IMR-90 (cell line): Measurements from ENCODE around the gene SEC14L1. TPM values are rescaled to one million over a fixed set of nuclear protein-coding genes. Genes with fewer than 3 reads are reported as not detected.

ENCODE experiments used
- ATAC-seq: fragments of 200-7000 bp; cut with Tn5 transposase; 2 replicates; pipeline ENCODE4 v1.9.1; 2020; ENCODE audit warnings: low read depth, mild to moderate bottlenecking, moderate library complexity
- BruUV-seq: library from RNA; stranded (reverse); fragments of 400-500 nt; replicated peaks from 2 replicates; lab custom pipeline; 2021; lab: Mats Ljungman, UMichigan
- CTCF ChIA-PET: fragments of 300-600 bp; formaldehyde crosslinking; extraction: SDS; loops from one replicate; lab custom pipeline; 2021; ENCODE audit warnings: antibody characterized with exemption; lab: Yijun Ruan, JAX
- POLR2A ChIA-PET: fragments of 300-600 bp; sonication (Branson Sonifier 250); formaldehyde crosslinking; loops from one replicate; lab custom pipeline; 2022; ENCODE audit warnings: antibody characterized with exemption; ENCODE audit not compliant: unreplicated experiment; lab: Charles Lee
- DNase-seq: peaks from one replicate; pipeline ENCODE4 v3.0.0; 2013
- H2AFZ ChIP-seq: replicated peaks from 2 replicates; pipeline ENCODE3; 2013; ENCODE audit warnings: low read length, mild to moderate bottlenecking; ENCODE audit not compliant: poor library complexity
- H2AK5ac ChIP-seq: 2 replicates; pipeline ENCODE4 v1.6.1; 2013; ENCODE audit warnings: low read depth, low read length, inconsistent platforms
- H2AK9ac ChIP-seq: replicated peaks from 2 replicates; pipeline ENCODE3; 2013; ENCODE audit warnings: mild to moderate bottlenecking, low read depth, low read length, moderate library complexity; ENCODE audit not compliant: poor library complexity
- H2BK120ac ChIP-seq: 2 replicates; pipeline ENCODE4 v1.6.1; 2013; ENCODE audit warnings: low read depth, low read length, inconsistent platforms
- H2BK15ac ChIP-seq: 3 replicates; pipeline ENCODE4 v1.6.1; 2013; ENCODE audit warnings: low read depth, low read length, inconsistent platforms
- H2BK20ac ChIP-seq: 2 replicates; pipeline ENCODE4 v1.6.1; 2013; ENCODE audit warnings: low read depth, mild to moderate bottlenecking, inconsistent platforms, low read length, moderate library complexity
- H2BK5ac ChIP-seq: 2 replicates; pipeline ENCODE4 v1.6.1; 2013; ENCODE audit warnings: mild to moderate bottlenecking, low read depth, low read length, inconsistent platforms; ENCODE audit not compliant: poor library complexity, severe bottlenecking
- H3K14ac ChIP-seq: replicated peaks from 2 replicates; pipeline ENCODE4 v1.6.1; 2013; ENCODE audit warnings: low read depth, low read length, inconsistent platforms
- H3K18ac ChIP-seq: 2 replicates; pipeline ENCODE4 v1.6.1; 2013; ENCODE audit warnings: low read depth, low read length, control low read depth
- H3K23ac ChIP-seq: 2 replicates; pipeline ENCODE4 v1.6.1; 2013; ENCODE audit warnings: low read depth, low read length, inconsistent platforms
- H3K27ac ChIP-seq: 2 replicates; pipeline ENCODE4 v1.5.1; 2013; ENCODE audit warnings: mild to moderate bottlenecking, control low read depth, low read length; ENCODE audit not compliant: insufficient read depth
- H3K27me3 ChIP-seq: 2 replicates; pipeline ENCODE4 v1.6.1; 2013; ENCODE audit warnings: low read length; ENCODE audit not compliant: control insufficient read depth, insufficient read depth
- H3K36me3 ChIP-seq: 2 replicates; pipeline ENCODE4 v1.6.1; 2013; ENCODE audit warnings: low read length, mixed read lengths; ENCODE audit not compliant: control insufficient read depth, insufficient read depth
- H3K4ac ChIP-seq: 2 replicates; pipeline ENCODE4 v1.6.1; 2013; ENCODE audit warnings: low read depth, low read length, inconsistent platforms
- H3K4me1 ChIP-seq: 2 replicates; pipeline ENCODE4 v1.6.1; 2013; ENCODE audit warnings: low read length, mixed read lengths; ENCODE audit not compliant: control insufficient read depth, insufficient read depth
- H3K4me2 ChIP-seq: 2 replicates; pipeline ENCODE4 v1.6.1; 2013; ENCODE audit warnings: low read depth, mild to moderate bottlenecking, control low read depth, low read length, moderate library complexity
- H3K4me3 ChIP-seq: 2 replicates; pipeline ENCODE4 v1.5.1; 2013; ENCODE audit warnings: low read depth, mild to moderate bottlenecking, control low read depth, low read length, moderate library complexity; ENCODE audit not compliant: insufficient read depth
- H3K56ac ChIP-seq: 2 replicates; pipeline ENCODE4 v1.6.1; 2013; ENCODE audit warnings: low read length, inconsistent platforms; ENCODE audit not compliant: insufficient read depth; ENCODE audit errors: extremely low read depth
- H3K79me1 ChIP-seq, 2 experiments: 2 replicates each; pipeline ENCODE4 v1.6.1; 2013; ENCODE audit warnings: low read length in 2 of 2, inconsistent platforms in 1 of 2, low read depth in 1 of 2
- H3K9ac ChIP-seq: 2 replicates; pipeline ENCODE4 v1.6.1; 2013; ENCODE audit warnings: low read depth, low read length, control low read depth
- H3K9me1 ChIP-seq: 2 replicates; pipeline ENCODE4 v1.6.1; 2013; ENCODE audit warnings: low read length, inconsistent platforms; ENCODE audit not compliant: insufficient read depth
- H3K9me3 ChIP-seq: 2 replicates; pipeline ENCODE4 v1.6.1; 2013; ENCODE audit warnings: low read length; ENCODE audit not compliant: control insufficient read depth, insufficient read depth
- H4K20me1 ChIP-seq: 2 replicates; pipeline ENCODE4 v1.6.1; 2013; ENCODE audit warnings: low read length, inconsistent platforms; ENCODE audit not compliant: insufficient read depth
- H4K5ac ChIP-seq: 2 replicates; pipeline ENCODE4 v1.6.1; 2013; ENCODE audit warnings: mild to moderate bottlenecking, low read depth, low read length, control low read depth
- H4K8ac ChIP-seq, 2 experiments: 2 replicates each; pipeline ENCODE4 v1.6.1; 2013; ENCODE audit warnings: low read depth in 2 of 2, low read length in 2 of 2, control low read depth in 1 of 2, inconsistent platforms in 1 of 2
- H4K91ac ChIP-seq: 2 replicates; pipeline ENCODE4 v1.6.1; 2013; ENCODE audit warnings: low read depth, low read length, inconsistent platforms; ENCODE audit not compliant: insufficient read depth
- BHLHE40 ChIP-seq: fragments of 150-350 bp; IDR thresholded peaks from 2 replicates; pipeline ENCODE4 v1.6.1; 2016; ENCODE audit warnings: mild to moderate bottlenecking, low read depth, low read length
- CEBPB ChIP-seq: IDR thresholded peaks from 2 replicates; pipeline ENCODE4 v1.6.1; 2012; ENCODE audit warnings: low read depth, low read length, improper control_type of control experiment
- CTCF ChIP-seq: conservative IDR thresholded peaks from 2 replicates; pipeline ENCODE4 v1.5.1; 2012; ENCODE audit warnings: mild to moderate bottlenecking, low read depth, low read length, improper control_type of control experiment
- ELK1 ChIP-seq: fragments of 150-350 bp; IDR thresholded peaks from 2 replicates; pipeline ENCODE4 v1.6.1; 2016; ENCODE audit warnings: low read depth, mild to moderate bottlenecking, low read length, moderate library complexity, borderline replicate concordance
- MAFK ChIP-seq: IDR thresholded peaks from 2 replicates; pipeline ENCODE4 v1.6.1; 2012; ENCODE audit warnings: low read depth, low read length, improper control_type of control experiment
- MAZ ChIP-seq: IDR thresholded peaks from 2 replicates; pipeline ENCODE4 v1.6.1; 2012; ENCODE audit warnings: low read depth, mild to moderate bottlenecking, low read length, improper control_type of control experiment, moderate library complexity, borderline replicate concordance
- MXI1 ChIP-seq: IDR thresholded peaks from 2 replicates; pipeline ENCODE4 v1.6.1; 2012; ENCODE audit warnings: low read depth, mild to moderate bottlenecking, low read length, moderate library complexity, borderline replicate concordance
- NFE2L2 ChIP-seq: fragments of 150-350 bp; IDR thresholded peaks from 2 replicates; pipeline ENCODE4 v1.6.1; 2016; ENCODE audit warnings: low read depth, mild to moderate bottlenecking, low read length
- POLR2A ChIP-seq: IDR thresholded peaks from 2 replicates; pipeline ENCODE4 v1.6.1; 2012; ENCODE audit warnings: mild to moderate bottlenecking, low read depth, low read length
- RAD21 ChIP-seq: IDR thresholded peaks from 2 replicates; pipeline ENCODE4 v1.6.1; 2012; ENCODE audit warnings: low read length, improper control_type of control experiment
- RCOR1 ChIP-seq: IDR thresholded peaks from 2 replicates; pipeline ENCODE4 v1.6.1; 2012; ENCODE audit warnings: mild to moderate bottlenecking, low read length, improper control_type of control experiment; ENCODE audit not compliant: insufficient replicate concordance
- RFX5 ChIP-seq: IDR thresholded peaks from 2 replicates; pipeline ENCODE4 v1.8.0; 2012; ENCODE audit warnings: low read depth, mild to moderate bottlenecking, low read length, moderate library complexity
- SMC3 ChIP-seq: fragments of 150-350 bp; IDR thresholded peaks from 2 replicates; pipeline ENCODE4 v1.6.1; 2016; ENCODE audit warnings: low read depth, mild to moderate bottlenecking, antibody characterized with exemption, low read length, moderate library complexity
- USF2 ChIP-seq: fragments of 150-350 bp; IDR thresholded peaks from 2 replicates; pipeline ENCODE4 v1.6.1; 2017; ENCODE audit warnings: mild to moderate bottlenecking, antibody characterized with exemption, low read length, low read depth
- WGBS, 2 experiments: methylation state at CpG; one replicate each; pipeline versions ENCODE4 v1.1.5 to v1.1.7; 2013; ENCODE audit warnings: missing lambda C conversion rate in 2 of 2; ENCODE audit not compliant: insufficient read length in 1 of 2; ENCODE audit errors: extremely low coverage in 2 of 2; 5-methylcytosine and 5-hydroxymethylcytosine counted together
- dilution Hi-C: fragments of 300-500 bp; cut with HindIII; formaldehyde crosslinking; loops from one replicate; pipeline ENCODE4 v1.14.3; 2018; ENCODE audit warnings: low sequenced_read_pairs; ENCODE audit not compliant: unreplicated experiment
- in situ Hi-C: fragments of 300-500 bp; cut with MboI; formaldehyde crosslinking; loops from 3 replicates; pipeline ENCODE4 v1.14.3; 2019; ENCODE audit warnings: low sequenced_read_pairs, inconsistent platforms, mixed read lengths
- intact Hi-C: fragments of 100-400 bp; cut with micrococcal nuclease; formaldehyde crosslinking; loops from 2 replicates; pipeline ENCODE4 v1.10.0; 2022
- polyA plus RNA-seq, 3 experiments: library from polyadenylated mRNA; depleted of rRNA; stranded (reverse); fragments of >200 nt; gene quantifications; 2 replicates each; pipeline ENCODE4 v1.2.3, GENCODE V29; 2012; ENCODE audit warnings: low replicate concordance in 1 of 3
- total RNA-seq: library from RNA; depleted of rRNA; stranded (reverse); fragments of >200 nt; gene quantifications from 2 replicates; pipeline ENCODE4 v1.2.3, GENCODE V29; 2012

The SEC14L1 gene
- total and polyA plus RNA-seq, 2 of the 4 experiments (the other 2 are of a cell fraction), result 24.9 to 35.8 TPM

GRCh38 chr17:77128896-77129567 is 11.7 kb upstream of the SEC14L1 start:
- POLR2A ChIA-PET, result interaction anchor here (1.1 kb wide), 1 partner anchor 12 kb away, joined by 3 read pairs; the partner anchor contains the start of gene SEC14L1
- TF ChIP-seq ELK1 (no peak), CTCF (no peak), RAD21 (no peak), BHLHE40 (no peak), MXI1 (no peak), USF2 (no peak), CEBPB (no peak), NFE2L2 (no peak), RFX5 (no peak), MAFK (no peak), RCOR1 (no peak), MAZ (no peak), SMC3 (no peak), POLR2A (no peak)

More at GRCh38 chr17:77128896-77129567, 11.7 kb upstream of the SEC14L1 start:
- 0 out of 2 replicates have a peak overlapping the region, but pooled peaks have one; percentile 6 for H3K27ac ChIP-seq
- no peak overlapping the region for H2AK9ac ChIP-seq
- H3K4ac ChIP-seq, result peak overlapping the region; percentile 48
- H2BK15ac ChIP-seq, result peak overlapping the region; percentile 43; the same call in 2 of the 3 replicates
- no peak overlapping the region for H3K9ac ChIP-seq
- peak overlapping the region; percentile 59 for H2AFZ ChIP-seq
- H4K8ac ChIP-seq, result peak overlapping the region; percentile 5 to 65; a peak in 3 of 4 replicates
- peak overlapping the region; percentile 38 for H4K91ac ChIP-seq
- WGBS, 2 experiments, result 41% methylated on average over 3 of the region's 10 CpGs; no CpG with 5 or more reads in 1 of the 2 experiments
- BruUV-seq, result no TSS peak
- peak overlapping the region; percentile 52 for H2BK20ac ChIP-seq
- no peak overlapping the region for H2BK5ac ChIP-seq
- H3K4me2 ChIP-seq, result peak overlapping the region; percentile 29; the same call in 1 of the 2 replicates
- CTCF ChIA-PET, result interaction anchor here (1.1 kb wide), 1 partner anchor 38 kb away, joined by 3 read pairs; no protein-coding TSS in a partner anchor
- peaks cover 25% of the 10 kb centered on the region for H3K4me1 ChIP-seq
- H3K56ac ChIP-seq, result no peak overlapping the region
- H3K18ac ChIP-seq, result peak overlapping the region; percentile 49; the same call in 1 of the 2 replicates
- H3K9me3 ChIP-seq, result no peaks in the 10 kb centered on the region
- dilution Hi-C loops (no loop called here), intact Hi-C loops (no loop called here), in situ Hi-C loops (no loop called here)
- H3K4me3 ChIP-seq, result no peak overlapping the region
- H3K23ac ChIP-seq, result no peak overlapping the region; the same call in 1 of the 2 replicates
- ATAC-seq, result peak; percentile 19
- peak overlapping the region; percentile 39; the same call in 1 of the 2 replicates for H4K5ac ChIP-seq
- peaks cover 0 to 16% of the 10 kb centered on the region in 2 experiments; a peak in 3 of 4 replicates for H3K79me1 ChIP-seq
- no peaks in the 10 kb centered on the region for H4K20me1 ChIP-seq
- H3K36me3 ChIP-seq, result no peaks in the 10 kb centered on the region
- peak overlapping the region; percentile 80 for H2AK5ac ChIP-seq
- peak overlapping the region; percentile 7; the same call in 1 of the 2 replicates for H3K14ac ChIP-seq
- H3K9me1 ChIP-seq, result peaks cover 21% of the 10 kb centered on the region
- no peaks in the 10 kb centered on the region for H3K27me3 ChIP-seq
- H2BK120ac ChIP-seq, result peak overlapping the region; percentile 74
- no peak for DNase-seq
